ENCODE data around the gene TEX9.

Gene TEX9

DNA sequence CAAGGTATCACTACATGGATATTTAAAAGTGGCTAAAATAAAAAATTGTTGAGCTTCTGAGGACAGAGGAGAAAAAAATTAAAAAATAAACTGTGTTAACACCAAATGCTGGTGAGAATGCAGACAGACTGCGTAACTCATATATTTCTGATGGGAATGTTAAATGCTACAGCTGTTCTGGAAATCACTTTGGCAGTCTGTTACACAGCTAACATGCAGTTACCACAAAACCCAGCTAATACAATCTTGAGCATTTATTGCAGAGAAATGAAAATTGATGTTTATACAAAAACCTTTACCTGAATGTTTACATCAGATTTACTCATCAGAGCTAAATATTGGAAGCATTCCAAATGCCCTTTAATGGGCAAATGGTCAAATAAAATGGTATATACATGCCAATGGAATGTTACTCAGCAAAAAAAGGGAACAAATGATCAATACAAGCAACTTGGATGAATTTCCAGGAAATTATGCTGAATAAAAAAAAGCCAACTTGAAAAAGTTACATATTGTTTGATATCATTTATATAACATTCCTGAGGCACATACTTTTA is 75.1 kb downstream of the TEX9 start:
- Mint-ChIP-seq H3K4me3 (no peak overlapping the region), H3K27ac (no peak overlapping the region), H3K36me3 (ENCODE audit: low read depth) (no peaks in the 10 kb centered on the region), H3K9me3 (no peaks in the 10 kb centered on the region), H3K4me1 (ENCODE audit: low read depth) (no peaks in the 10 kb centered on the region), H3K27me3 (ENCODE audit: low read depth) (peaks cover 11% of the 10 kb centered on the region)
- DNase-seq (ENCODE audit: low spot score), result no peak

DNA sequence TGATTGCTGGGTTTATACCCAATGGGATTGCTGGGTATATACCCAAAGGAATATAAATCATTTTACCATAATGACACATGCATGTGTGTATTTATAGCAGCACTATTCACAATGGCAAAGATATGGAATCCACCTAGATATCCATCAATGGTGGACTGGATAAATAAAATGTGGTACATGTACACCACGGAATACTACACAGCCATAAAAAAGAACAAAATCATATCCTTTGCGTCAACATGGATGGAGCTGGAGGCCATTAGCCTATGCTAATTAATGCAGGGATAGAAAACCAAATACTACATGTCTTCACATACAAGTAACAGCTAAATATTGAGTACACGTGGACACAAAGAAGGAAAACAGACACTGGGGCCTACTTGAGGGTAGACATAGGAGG is 77.1 kb downstream of the TEX9 start:
- Mint-ChIP-seq H3K4me1 (ENCODE audit: low read depth) (no peaks in the 10 kb centered on the region), H3K27me3 (ENCODE audit: low read depth) (peaks cover 7% of the 10 kb centered on the region), H3K4me3 (no peak overlapping the region), H3K9me3 (no peaks in the 10 kb centered on the region), H3K36me3 (ENCODE audit: low read depth) (no peaks in the 10 kb centered on the region), H3K27ac (no peak overlapping the region)
- no peak for DNase-seq (ENCODE audit: low spot score)

DNA sequence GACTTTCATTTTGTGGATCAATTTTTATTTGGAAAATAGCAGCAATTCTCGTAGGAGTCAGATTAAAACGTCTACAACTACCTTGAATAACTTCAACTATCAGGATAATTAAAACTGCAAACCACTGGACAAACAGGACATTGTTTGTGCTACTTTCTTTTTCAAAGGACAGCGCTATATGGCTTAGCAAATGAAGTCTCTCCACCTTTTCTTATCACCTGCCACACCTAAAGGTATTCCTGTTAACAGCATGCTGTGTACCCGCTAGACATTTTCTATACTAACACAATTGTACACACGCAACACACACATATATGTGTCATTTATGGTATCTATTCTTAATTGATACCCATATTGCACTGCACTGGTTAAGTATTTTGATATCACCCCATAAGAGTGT is 80.5 kb downstream of the TEX9 start:
- H3K27me3 Mint-ChIP-seq (ENCODE audit: low read depth), result peaks cover 7% of the 10 kb centered on the region
- H3K4me3 Mint-ChIP-seq, result no peak overlapping the region
- H3K27ac Mint-ChIP-seq, result no peak overlapping the region
- H3K36me3 Mint-ChIP-seq (ENCODE audit: low read depth), result no peaks in the 10 kb centered on the region
- DNase-seq (ENCODE audit: low spot score), result no peak
- H3K4me1 Mint-ChIP-seq (ENCODE audit: low read depth), result no peaks in the 10 kb centered on the region
- H3K9me3 Mint-ChIP-seq, result no peaks in the 10 kb centered on the region

DNA sequence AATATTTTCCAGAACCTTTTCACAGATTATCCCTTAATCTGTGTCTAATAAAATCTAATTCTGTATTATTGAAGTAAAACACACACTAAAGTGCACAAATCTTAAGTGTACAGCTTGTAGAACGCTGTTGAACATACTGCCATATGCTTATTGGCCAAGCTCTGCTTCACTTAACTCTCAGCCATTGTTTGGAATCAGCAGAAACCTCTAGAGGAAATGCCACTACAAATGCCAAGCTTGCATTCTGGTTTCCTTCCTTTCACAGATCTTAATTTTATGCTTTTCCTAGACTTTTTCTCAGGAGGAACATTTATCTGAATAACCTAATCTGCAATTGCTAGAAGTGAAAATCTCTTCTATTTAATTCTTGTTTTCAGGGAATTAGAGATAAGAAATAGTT is 89.6 kb downstream of the TEX9 start:
- H3K36me3 Mint-ChIP-seq (ENCODE audit: low read depth), result no peaks in the 10 kb centered on the region
- H3K9me3 Mint-ChIP-seq, result no peaks in the 10 kb centered on the region
- no peak overlapping the region for H3K4me3 Mint-ChIP-seq
- no peak overlapping the region for H3K27ac Mint-ChIP-seq
- DNase-seq (ENCODE audit: low spot score), result no peak
- no peaks in the 10 kb centered on the region for H3K4me1 Mint-ChIP-seq (ENCODE audit: low read depth)
- H3K27me3 Mint-ChIP-seq (ENCODE audit: low read depth), result peaks cover 18% of the 10 kb centered on the region

DNA sequence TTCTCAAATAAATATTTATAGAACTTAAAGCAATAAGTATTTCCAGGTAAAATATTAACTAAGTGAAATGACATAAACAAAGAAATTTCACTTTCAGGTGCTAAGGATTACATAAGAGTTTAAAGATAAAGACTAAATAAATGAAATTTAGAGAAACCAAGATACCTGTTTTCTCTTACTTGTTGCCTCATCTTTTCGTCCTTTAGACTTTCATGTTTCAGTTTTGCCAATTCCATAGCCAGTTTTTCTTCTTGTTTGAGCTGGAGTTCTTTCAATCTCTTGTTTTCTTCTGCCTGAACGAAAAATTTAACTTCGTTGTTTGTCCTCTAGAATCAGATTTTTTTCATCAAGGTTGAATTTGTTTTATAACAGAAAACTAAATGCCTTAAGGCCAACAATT is 91.0 kb downstream of the TEX9 start:
- peaks cover 12% of the 10 kb centered on the region for H3K27me3 Mint-ChIP-seq (ENCODE audit: low read depth)

DNA sequence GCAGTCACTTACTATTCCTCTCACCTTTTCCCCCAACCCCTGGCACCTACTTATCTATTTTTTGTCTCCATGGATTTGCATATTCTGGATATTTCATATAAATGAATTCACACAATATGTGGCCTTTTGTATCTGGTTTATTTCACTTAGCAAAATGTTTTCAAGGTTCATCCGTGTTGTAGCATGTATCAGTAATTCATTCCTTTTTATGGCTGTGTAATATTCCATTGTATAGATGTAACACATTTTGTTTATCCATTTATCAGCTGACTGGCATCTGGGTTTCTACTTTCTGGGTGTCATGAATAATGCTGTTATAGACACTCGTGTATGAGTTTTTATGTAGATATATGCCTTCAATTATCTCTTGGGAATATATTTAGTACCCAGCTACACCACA is 93.9 kb downstream of the TEX9 start:
- H3K4me3 Mint-ChIP-seq, result no peak overlapping the region
- peaks cover 2% of the 10 kb centered on the region for H3K4me1 Mint-ChIP-seq (ENCODE audit: low read depth)
- no peak overlapping the region for H3K27ac Mint-ChIP-seq
- no peak for DNase-seq (ENCODE audit: low spot score)
- H3K9me3 Mint-ChIP-seq, result no peaks in the 10 kb centered on the region
- H3K27me3 Mint-ChIP-seq (ENCODE audit: low read depth), result peaks cover 23% of the 10 kb centered on the region
- H3K36me3 Mint-ChIP-seq (ENCODE audit: low read depth), result no peaks in the 10 kb centered on the region

More for the DNA sequence above, 91.0 kb downstream of the TEX9 start:
- no peaks in the 10 kb centered on the region for H3K9me3 Mint-ChIP-seq
- no peaks in the 10 kb centered on the region for H3K36me3 Mint-ChIP-seq (ENCODE audit: low read depth)
- no peak for DNase-seq (ENCODE audit: low spot score)
- no peaks in the 10 kb centered on the region for H3K4me1 Mint-ChIP-seq (ENCODE audit: low read depth)
- no peak overlapping the region for H3K4me3 Mint-ChIP-seq
- no peak overlapping the region for H3K27ac Mint-ChIP-seq

DNA sequence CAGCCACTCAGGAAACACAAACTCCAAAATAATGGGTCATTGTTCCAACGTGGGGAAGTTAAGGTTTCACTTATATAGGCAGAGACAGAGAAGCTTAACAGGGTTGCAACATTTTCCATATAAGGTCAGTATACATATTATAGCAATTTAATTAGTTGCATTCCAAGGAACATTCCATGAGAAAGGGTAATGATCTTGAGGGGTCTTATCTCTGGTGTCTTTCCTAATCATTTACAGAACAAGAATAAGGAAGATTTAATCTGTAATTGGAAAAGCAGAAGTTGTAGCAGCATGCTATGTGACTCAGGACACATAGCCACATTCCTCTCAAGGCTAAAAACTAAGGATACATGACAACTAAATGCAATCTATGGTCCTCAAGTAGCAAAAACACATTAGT is 94.8 kb downstream of the TEX9 start:
- peaks cover 1% of the 10 kb centered on the region for H3K36me3 Mint-ChIP-seq (ENCODE audit: low read depth)
- H3K27me3 Mint-ChIP-seq (ENCODE audit: low read depth), result peaks cover 29% of the 10 kb centered on the region
- H3K27ac Mint-ChIP-seq, result no peak overlapping the region
- no peak for DNase-seq (ENCODE audit: low spot score)
- H3K4me3 Mint-ChIP-seq, result no peak overlapping the region
- no peaks in the 10 kb centered on the region for H3K9me3 Mint-ChIP-seq
- H3K4me1 Mint-ChIP-seq (ENCODE audit: low read depth), result peaks cover 12% of the 10 kb centered on the region

DNA sequence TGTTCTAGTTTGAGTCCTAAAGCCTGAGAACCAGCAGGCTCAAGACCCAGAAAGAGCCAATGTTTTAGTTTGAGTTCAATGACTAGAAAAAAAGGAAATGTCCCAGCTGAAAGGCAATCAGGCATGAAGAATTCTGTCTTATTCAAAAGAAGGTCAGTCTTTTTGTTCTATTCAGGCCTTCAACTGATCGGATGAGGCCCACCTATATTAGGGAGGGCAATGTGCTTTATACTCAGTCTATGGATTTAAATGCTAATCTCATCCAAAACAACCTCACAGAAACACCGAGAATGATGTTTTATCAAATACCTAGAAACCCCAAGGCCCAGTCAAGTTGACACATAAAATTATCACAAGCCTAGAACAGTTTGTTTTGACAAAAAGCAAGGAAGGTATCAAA is 95.7 kb downstream of the TEX9 start:
- Mint-ChIP-seq H3K27ac (no peak overlapping the region), H3K9me3 (no peaks in the 10 kb centered on the region), H3K4me3 (no peak overlapping the region)

DNA sequence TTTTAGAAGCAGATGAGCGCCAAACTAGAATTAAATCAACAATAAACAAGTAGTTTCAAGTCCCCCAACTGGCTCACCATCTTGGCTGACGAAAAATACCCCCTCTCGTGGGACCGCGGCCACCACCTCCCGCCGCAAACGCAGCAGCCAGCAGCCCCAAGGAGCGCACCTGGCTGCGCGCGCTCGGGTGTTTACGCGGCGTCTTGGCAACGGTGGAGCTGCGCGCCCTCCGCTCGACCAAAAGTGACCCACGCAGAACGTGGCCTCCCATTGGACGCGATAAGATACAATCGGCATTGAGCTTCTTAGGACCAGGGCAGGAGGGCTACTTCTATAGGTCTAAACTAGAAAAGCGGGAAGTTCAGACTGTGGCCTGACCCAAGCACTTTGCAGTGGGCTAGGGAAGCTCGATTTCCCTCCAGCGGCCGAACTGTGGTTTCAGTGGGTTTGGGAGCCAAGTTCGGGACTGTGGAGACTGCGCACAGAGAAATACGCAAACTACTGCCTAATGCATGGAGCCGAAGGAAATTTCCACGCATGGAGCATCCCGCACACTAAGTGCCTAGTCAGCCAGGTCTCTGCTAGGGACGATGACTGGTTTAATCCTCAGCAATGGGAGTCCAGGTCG is 99.8 kb downstream of the TEX9 start, which contains the start of gene MNS1:
TSS of gene MNS1 (minus strand) at position 245 of the 628 bp plus-strand sequence. CDS start at position 80, 165 bp downstream.
- Mint-ChIP-seq H3K4me1 (ENCODE audit: low read depth) (peaks cover 33% of the 10 kb centered on the region), H3K27me3 (ENCODE audit: low read depth) (peaks cover 26% of the 10 kb centered on the region), H3K27ac (peak within 1 kb of the TSS; percentile 78), H3K4me3 (peak within 1 kb of the TSS; percentile 92), H3K9me3 (no peaks in the 10 kb centered on the region), H3K36me3 (ENCODE audit: low read depth) (peaks cover 1% of the 10 kb centered on the region)
- DNase-seq (ENCODE audit: low spot score), result peak; percentile 80

More for the DNA sequence above, 95.7 kb downstream of the TEX9 start:
- Mint-ChIP-seq H3K27me3 (ENCODE audit: low read depth) (peaks cover 30% of the 10 kb centered on the region), H3K4me1 (ENCODE audit: low read depth) (peaks cover 18% of the 10 kb centered on the region), H3K36me3 (ENCODE audit: low read depth) (peaks cover 1% of the 10 kb centered on the region)
- no peak for DNase-seq (ENCODE audit: low spot score)

DNA sequence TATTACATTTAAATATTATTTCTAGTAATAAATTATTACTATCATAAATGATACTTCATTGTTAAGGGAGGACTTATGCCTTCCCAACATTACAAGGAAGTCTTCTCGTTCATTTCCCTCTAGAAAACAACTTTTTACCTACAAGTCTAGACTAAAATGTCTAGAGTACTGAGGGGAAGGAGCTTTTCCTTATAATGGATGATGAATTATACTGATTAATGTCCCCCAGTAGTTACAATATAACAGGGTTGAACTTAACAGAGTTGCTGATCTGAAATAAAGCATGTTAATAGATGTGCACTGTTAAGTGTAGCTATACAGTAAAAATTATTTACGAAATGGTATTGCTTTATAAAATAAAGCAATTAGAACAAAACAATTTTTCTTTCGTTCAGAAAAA is 102.4 kb downstream of the TEX9 start:
- no peak for DNase-seq (ENCODE audit: low spot score)
- Mint-ChIP-seq H3K9me3 (no peaks in the 10 kb centered on the region), H3K27ac (no peak overlapping the region), H3K4me1 (ENCODE audit: low read depth) (peaks cover 33% of the 10 kb centered on the region), H3K27me3 (ENCODE audit: low read depth) (peaks cover 29% of the 10 kb centered on the region), H3K36me3 (ENCODE audit: low read depth) (peaks cover 1% of the 10 kb centered on the region), H3K4me3 (no peak overlapping the region)

DNA sequence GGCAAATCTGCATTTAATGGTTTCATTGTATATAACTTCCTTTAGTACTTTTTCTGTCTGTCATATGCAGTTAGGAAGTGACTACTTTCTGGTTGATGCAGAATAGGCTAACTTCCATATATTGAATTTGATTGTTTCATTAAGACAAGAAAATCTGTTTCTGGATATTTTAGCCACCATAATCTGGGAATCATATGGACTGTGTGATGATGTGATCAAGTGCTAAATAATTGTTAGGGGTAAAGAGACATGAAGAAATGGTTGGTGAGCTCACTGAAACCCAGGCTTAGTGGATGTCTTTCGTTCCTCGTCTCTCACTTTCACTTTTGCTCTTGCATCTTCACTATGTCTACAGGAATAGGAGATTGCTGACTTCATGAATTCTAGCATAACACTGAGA is 103.2 kb downstream of the TEX9 start:
- H3K36me3 Mint-ChIP-seq (ENCODE audit: low read depth), result peaks cover 1% of the 10 kb centered on the region
- peak overlapping the region; percentile 63 for H3K27ac Mint-ChIP-seq
- no peaks in the 10 kb centered on the region for H3K9me3 Mint-ChIP-seq
- peak overlapping the region; percentile 80 for H3K4me3 Mint-ChIP-seq
- peaks cover 29% of the 10 kb centered on the region for H3K27me3 Mint-ChIP-seq (ENCODE audit: low read depth)
- peaks cover 33% of the 10 kb centered on the region for H3K4me1 Mint-ChIP-seq (ENCODE audit: low read depth)
- DNase-seq (ENCODE audit: low spot score), result no peak

DNA sequence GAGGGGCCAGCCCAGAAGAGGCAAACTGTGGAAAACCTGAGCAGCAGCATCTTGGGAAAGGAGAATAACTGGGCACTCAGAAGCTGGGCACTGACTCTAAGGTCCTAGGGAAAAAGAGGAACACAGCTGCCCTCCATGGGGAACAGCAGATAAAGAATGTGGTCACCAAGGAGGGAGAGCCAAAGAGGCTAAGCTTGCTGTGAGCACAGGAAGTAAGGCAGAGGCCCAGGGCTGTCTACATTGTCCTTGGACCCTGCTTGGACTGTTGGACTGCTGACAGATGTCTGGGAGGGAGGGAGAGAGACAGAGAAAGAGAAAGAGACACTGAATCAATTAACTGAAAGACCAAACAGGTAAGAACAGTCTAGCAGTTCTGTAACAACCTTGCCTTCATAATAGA is 104.3 kb downstream of the TEX9 start:
- Mint-ChIP-seq H3K4me3 (no peak overlapping the region), H3K36me3 (ENCODE audit: low read depth) (peaks cover 1% of the 10 kb centered on the region), H3K27me3 (ENCODE audit: low read depth) (peaks cover 19% of the 10 kb centered on the region), H3K27ac (no peak overlapping the region), H3K9me3 (no peaks in the 10 kb centered on the region), H3K4me1 (ENCODE audit: low read depth) (peaks cover 27% of the 10 kb centered on the region)
- DNase-seq (ENCODE audit: low spot score), result no peak

DNA sequence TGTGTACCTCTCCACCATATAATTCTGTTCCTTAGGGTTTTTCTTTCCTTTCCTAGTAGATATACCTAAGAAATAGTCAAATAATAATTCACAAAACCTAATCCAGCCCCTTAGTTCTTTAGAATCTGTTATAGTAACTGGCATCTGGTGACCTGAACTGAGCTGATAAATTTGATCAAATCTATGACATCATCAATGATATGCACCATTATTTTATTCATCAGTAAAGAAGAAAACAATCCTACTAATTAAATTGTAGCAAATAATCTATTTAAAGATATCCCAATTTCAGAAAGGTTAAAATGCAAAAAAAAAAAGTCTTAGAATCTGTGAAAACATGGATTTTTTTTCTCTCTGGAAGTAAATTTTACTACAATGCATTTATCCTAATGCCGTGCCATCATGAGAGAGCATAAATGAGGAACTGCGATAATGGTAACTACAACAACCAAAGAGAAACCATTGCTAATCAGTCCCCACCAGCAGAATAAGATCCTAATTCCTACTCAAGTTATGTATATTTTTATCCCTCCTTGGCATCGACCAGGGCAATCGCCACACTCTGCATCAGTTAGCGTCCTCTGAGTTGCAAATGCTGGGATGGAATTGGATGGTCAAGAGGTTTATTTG is 106.3 kb downstream of the TEX9 start:
- DNase-seq (ENCODE audit: low spot score), result no peak
- Mint-ChIP-seq H3K36me3 (ENCODE audit: low read depth) (no peaks in the 10 kb centered on the region), H3K27ac (no peak overlapping the region)

DNA sequence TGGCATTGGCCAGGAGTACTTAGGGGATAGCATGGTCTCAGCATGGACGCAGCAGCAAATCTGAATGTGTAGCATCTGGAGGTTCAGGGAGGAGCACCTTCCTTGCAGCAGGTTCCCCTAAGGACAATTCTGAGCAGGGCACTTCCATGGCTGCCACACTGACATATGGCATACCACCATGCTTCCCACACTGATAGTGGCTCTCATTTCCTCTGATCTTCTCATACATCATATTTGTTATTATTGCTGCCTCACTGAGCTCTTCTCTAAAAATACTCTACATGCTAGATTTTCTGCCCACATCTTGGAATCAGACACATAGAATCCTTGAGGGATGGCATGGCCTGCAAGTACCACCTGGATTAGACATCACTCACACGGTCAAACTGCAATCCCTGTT is 107.1 kb downstream of the TEX9 start:
- Mint-ChIP-seq H3K27ac (no peak overlapping the region), H3K9me3 (no peaks in the 10 kb centered on the region)

More for the DNA sequence above, 106.3 kb downstream of the TEX9 start:
- Mint-ChIP-seq H3K27me3 (ENCODE audit: low read depth) (peaks cover 9% of the 10 kb centered on the region), H3K9me3 (no peaks in the 10 kb centered on the region), H3K4me1 (ENCODE audit: low read depth) (peaks cover 13% of the 10 kb centered on the region), H3K4me3 (no peak overlapping the region)

More for the DNA sequence above, 107.1 kb downstream of the TEX9 start:
- Mint-ChIP-seq H3K27me3 (ENCODE audit: low read depth) (peaks cover 9% of the 10 kb centered on the region), H3K4me1 (ENCODE audit: low read depth) (peaks cover 13% of the 10 kb centered on the region), H3K36me3 (ENCODE audit: low read depth) (no peaks in the 10 kb centered on the region), H3K4me3 (no peak overlapping the region)
- no peak for DNase-seq (ENCODE audit: low spot score)
